AG08396 (cell line): ENCODE data around the gene CBARP.

Experiments used
- DNase-seq: peaks from one replicate; pipeline ENCODE4 v3.0.0; 2012; ENCODE audit warnings: low spot score, mixed read lengths

CBARP gene

GRCh38 chr19:1264801-1265614 is 27.2 kb upstream of the CBARP start:
- DNase-seq, result peak; percentile 90

- no peak for DNase-seq
Measured at GRCh38 chr19:1263188-1263587, 25.4 kb upstream of the CBARP start.

- no peak for DNase-seq
Measured at GRCh38 chr19:1262623-1263123, 24.9 kb upstream of the CBARP start.

- no peak for DNase-seq
Measured at GRCh38 chr19:1261798-1262622, 24.2 kb upstream of the CBARP start.

- DNase-seq, result no peak
Measured at GRCh38 chr19:1261538-1261797, 23.7 kb upstream of the CBARP start.

- DNase-seq, result peak; percentile 97
Measured at GRCh38 chr19:1260749-1261537, 23.1 kb upstream of the CBARP start.

- no peak for DNase-seq
Measured at GRCh38 chr19:1259876-1260748, 22.3 kb upstream of the CBARP start.

GRCh38 chr19:1259206-1259875 is 21.5 kb upstream of the CBARP start:
- DNase-seq, result no peak

GRCh38 chr19:1258707-1259205 is 21.0 kb upstream of the CBARP start:
- no peak for DNase-seq

- no peak for DNase-seq
Measured at GRCh38 chr19:1258163-1258492, 20.3 kb upstream of the CBARP start.

- DNase-seq, result no peak
Measured at GRCh38 chr19:1257475-1258162, 19.8 kb upstream of the CBARP start.

GRCh38 chr19:1256646-1257474 is 19.1 kb upstream of the CBARP start:
- no peak for DNase-seq

GRCh38 chr19:1255186-1256161 is 17.7 kb upstream of the CBARP start:
- DNase-seq, result no peak

- DNase-seq, result no peak
Measured at GRCh38 chr19:1254530-1255185, 16.9 kb upstream of the CBARP start.

GRCh38 chr19:1254081-1254527 is 16.3 kb upstream of the CBARP start:
- DNase-seq, result no peak

GRCh38 chr19:1253514-1254080 is 15.8 kb upstream of the CBARP start:
- DNase-seq, result no peak
